Neural cell (in vitro differentiated cells): ENCODE measurements around the gene PAK4.

ENCODE experiments used
- CTCF ChIP-seq: fragments of 450-650 bp; IDR thresholded peaks from 2 replicates; pipeline ENCODE4 v1.5.1; 2014; ENCODE audit warnings: antibody characterized with exemption, mild to moderate bottlenecking, moderate library complexity; ENCODE audit not compliant: poor library complexity, severe bottlenecking
- EP300 ChIP-seq: fragments of 450-650 bp; conservative IDR thresholded peaks from 2 replicates; pipeline ENCODE4 v1.6.1; 2014; ENCODE audit warnings: antibody characterized with exemption, mild to moderate bottlenecking, moderate library complexity; ENCODE audit not compliant: poor library complexity, severe bottlenecking
- EZH2 ChIP-seq: fragments of 200-600, 300-800 bp; shearing (Covaris generic), sonication (generic); IDR thresholded peaks from 2 replicates; pipeline ENCODE4 v1.6.1; 2014; ENCODE audit warnings: antibody characterized with exemption, low read length, borderline replicate concordance, mild to moderate bottlenecking; ENCODE audit not compliant: insufficient read depth, poor library complexity, severe bottlenecking
- MXI1 ChIP-seq: fragments of 450-650 bp; conservative IDR thresholded peaks from 2 replicates; pipeline ENCODE4 v1.6.1; 2014; ENCODE audit warnings: antibody characterized with exemption, mild to moderate bottlenecking; ENCODE audit not compliant: poor library complexity, severe bottlenecking
- POLR2AphosphoS5 ChIP-seq: IDR thresholded peaks from 2 replicates; pipeline ENCODE4 v1.6.1; 2012
- SMC3 ChIP-seq: fragments of 450-650 bp; conservative IDR thresholded peaks from 2 replicates; pipeline ENCODE4 v1.6.1; 2014; ENCODE audit warnings: antibody characterized with exemption, mild to moderate bottlenecking, moderate library complexity; ENCODE audit not compliant: poor library complexity
- TAF1 ChIP-seq: IDR thresholded peaks from 2 replicates; pipeline ENCODE4 v1.6.1; 2012; ENCODE audit warnings: low read depth

DNA sequence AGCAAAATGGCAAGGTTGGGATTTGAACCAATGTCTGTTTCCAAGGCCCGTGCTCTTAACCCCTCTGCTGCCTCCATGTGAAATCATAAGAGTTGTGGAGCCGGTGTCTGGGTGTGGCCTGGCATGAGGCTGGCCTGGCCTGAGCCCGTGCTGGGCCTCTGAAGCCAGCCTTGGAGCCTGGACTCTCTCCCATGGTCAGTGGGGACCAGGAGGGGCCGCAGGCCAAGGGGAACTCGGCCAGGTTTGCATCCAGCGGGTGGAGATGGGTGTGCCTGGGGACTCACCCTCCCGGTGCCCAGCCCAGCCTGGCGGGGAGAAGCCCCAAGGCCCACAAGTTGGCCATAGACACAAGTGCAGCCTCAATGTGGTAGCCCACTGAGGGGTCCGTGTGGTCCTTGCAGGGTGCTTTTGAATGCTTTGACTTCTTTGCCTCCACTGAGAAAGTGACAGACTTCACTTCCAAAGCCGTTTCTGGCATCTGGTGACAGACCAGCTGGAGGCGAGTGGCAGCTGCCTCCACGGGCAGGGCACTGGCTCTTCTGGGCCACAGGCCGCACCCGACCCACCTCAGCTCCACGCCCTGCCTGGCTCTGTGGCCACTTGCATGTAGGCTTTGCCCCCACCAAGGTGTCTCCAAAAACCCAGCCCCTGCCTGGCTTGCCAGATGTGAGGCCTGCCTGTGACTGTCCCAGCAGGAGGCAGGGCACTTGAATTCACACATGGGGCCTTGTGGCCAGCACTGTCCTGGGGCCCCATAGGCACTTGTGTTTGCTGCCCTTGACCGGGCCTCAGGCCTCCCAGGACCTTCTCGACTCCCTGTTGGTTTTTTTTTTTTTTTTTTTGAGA lies 45.0 kb downstream of the PAK4 start:
- no peak for TF ChIP-seq CTCF
- TF ChIP-seq SMC3 = no peak
- TF ChIP-seq EP300 = no peak
- TF ChIP-seq TAF1 = no peak
- no peak for TF ChIP-seq POLR2AphosphoS5
- no peak for TF ChIP-seq MXI1
- no peak for TF ChIP-seq EZH2
